ENCODE data around the gene DKK3. TPM values are rescaled to one million over a fixed set of nuclear protein-coding genes. Genes with fewer than 3 reads are reported as not detected.

DKK3 gene
- polyA plus RNA-seq, 3 donors: not detected

DNA sequence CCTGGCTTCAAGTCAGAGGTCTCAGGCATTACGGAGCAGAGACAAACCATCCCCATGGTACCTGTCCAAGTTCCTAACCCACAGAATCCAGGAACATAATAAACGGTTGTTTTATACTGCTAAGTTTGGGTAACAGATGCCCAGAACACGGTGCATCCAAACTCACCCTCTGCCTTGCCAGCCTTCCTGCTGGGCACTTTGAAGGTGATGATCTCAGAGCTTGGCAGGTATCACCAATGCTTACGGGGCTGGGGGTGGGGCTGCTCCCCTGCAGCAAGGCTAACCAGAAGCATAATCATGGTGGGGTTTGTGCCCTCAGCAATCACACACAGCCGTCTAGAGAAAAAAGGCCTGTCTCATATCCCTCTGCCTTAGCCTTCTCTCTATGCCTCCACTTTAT, 27.1 kb downstream of the DKK3 start:
- Histone ChIP-seq H4K20me1 (ENCODE audit: insufficient read depth, low read length) (no peaks in the 10 kb centered on the region), H3K4me3 (replicated peaks in 1 of 3; ENCODE audit: low read depth in 2 of 3, low read length in 3 of 3) (no peak overlapping the region), H3K27me3 (ENCODE audit: control insufficient read depth in 2 of 2, insufficient read depth in 2 of 2, low read length in 2 of 2) (no peaks in the 10 kb centered on the region), H2AFZ (ENCODE audit: insufficient read depth, low read depth, low read length, poor library complexity, severe bottlenecking) (no peak overlapping the region), H3K9me3 (replicated peaks in 1 of 2; ENCODE audit: control insufficient read depth in 1 of 2, insufficient read depth in 1 of 2, low read length in 2 of 2) (peaks cover 0 to 7% of the 10 kb centered on the region in 2 donors), H3K36me3 (replicated peaks in 1 of 2; ENCODE audit: control insufficient read depth in 1 of 2, insufficient read depth in 2 of 2, low read length in 2 of 2) (no peaks in the 10 kb centered on the region), H3K4me1 (ENCODE audit: control insufficient read depth in 1 of 2, insufficient read depth in 2 of 2, low read length in 2 of 2) (no peaks in the 10 kb centered on the region), H3K9ac (ENCODE audit: insufficient read depth, low read length, poor library complexity, severe bottlenecking) (no peak overlapping the region), H3K27ac (ENCODE audit: low read depth in 1 of 2, low read length in 2 of 2) (no peak overlapping the region), H3K79me2 (ENCODE audit: insufficient read depth, low read length) (no peaks in the 10 kb centered on the region), H3K4me2 (replicated peaks; ENCODE audit: extremely low read depth, low read length, poor library complexity, severe bottlenecking) (no peak overlapping the region)
- peaks cover 7% of the 10 kb centered on the region for H3K4me1 Mint-ChIP-seq
- no peak for DNase-seq
- peak overlapping the region in 1 of 7 donors; percentile 88 for H3K27ac Mint-ChIP-seq
- no peak overlapping the region for H3K4me3 Mint-ChIP-seq
- WGBS (ENCODE audit: insufficient coverage): 100% methylated on average over 3 of the region's 5 CpGs
- TF ChIP-seq, protein P1, sequence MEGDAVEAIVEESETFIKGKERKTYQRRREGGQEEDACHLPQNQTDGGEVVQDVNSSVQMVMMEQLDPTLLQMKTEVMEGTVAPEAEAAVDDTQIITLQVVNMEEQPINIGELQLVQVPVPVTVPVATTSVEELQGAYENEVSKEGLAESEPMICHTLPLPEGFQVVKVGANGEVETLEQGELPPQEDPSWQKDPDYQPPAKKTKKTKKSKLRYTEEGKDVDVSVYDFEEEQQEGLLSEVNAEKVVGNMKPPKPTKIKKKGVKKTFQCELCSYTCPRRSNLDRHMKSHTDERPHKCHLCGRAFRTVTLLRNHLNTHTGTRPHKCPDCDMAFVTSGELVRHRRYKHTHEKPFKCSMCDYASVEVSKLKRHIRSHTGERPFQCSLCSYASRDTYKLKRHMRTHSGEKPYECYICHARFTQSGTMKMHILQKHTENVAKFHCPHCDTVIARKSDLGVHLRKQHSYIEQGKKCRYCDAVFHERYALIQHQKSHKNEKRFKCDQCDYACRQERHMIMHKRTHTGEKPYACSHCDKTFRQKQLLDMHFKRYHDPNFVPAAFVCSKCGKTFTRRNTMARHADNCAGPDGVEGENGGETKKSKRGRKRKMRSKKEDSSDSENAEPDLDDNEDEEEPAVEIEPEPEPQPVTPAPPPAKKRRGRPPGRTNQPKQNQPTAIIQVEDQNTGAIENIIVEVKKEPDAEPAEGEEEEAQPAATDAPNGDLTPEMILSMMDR (IDR thresholded peaks at IDR 0.05): no peak
- peaks cover 0 to 5% (median 1%) of the 10 kb centered on the region in 3 donors for H3K27me3 Mint-ChIP-seq (ENCODE audit: low read depth in 3 of 3)
- no peaks in the 10 kb centered on the region for H3K36me3 Mint-ChIP-seq
- intact Hi-C loops (cut with micrococcal nuclease): no loop called here
- peaks cover 0 to 11% (median 3%) of the 10 kb centered on the region in 7 donors for H3K9me3 Mint-ChIP-seq

DNA sequence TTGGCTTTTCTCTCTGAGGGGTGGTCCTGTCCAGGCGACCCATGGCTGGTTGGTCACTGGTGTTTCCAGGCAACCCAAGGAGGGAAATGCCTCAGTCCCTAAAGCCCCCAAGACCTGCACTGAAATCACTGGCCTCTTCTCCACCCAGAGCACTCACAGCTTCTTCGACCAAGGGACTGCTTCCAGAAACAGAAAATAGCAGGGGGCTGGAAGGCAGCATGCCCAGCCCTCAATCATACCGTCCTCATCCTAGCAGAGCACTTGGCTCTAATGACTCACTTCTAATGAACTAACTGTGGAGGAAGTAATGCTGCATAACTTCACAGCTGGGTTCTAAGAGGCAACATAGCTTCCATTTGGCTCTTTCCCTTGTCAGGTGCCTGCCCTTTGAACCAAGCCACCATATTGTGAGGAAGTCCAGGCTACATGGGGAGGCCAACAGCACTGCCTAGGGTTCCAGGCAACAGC, 27.6 kb downstream of the DKK3 start:
- Histone ChIP-seq H3K9me3 (replicated peaks in 1 of 2; ENCODE audit: control insufficient read depth in 1 of 2, insufficient read depth in 1 of 2, low read length in 2 of 2) (peaks cover 0 to 7% of the 10 kb centered on the region in 2 donors), H3K27me3 (ENCODE audit: control insufficient read depth in 2 of 2, insufficient read depth in 2 of 2, low read length in 2 of 2) (no peaks in the 10 kb centered on the region), H3K36me3 (replicated peaks in 1 of 2; ENCODE audit: control insufficient read depth in 1 of 2, insufficient read depth in 2 of 2, low read length in 2 of 2) (no peaks in the 10 kb centered on the region), H4K20me1 (ENCODE audit: insufficient read depth, low read length) (no peaks in the 10 kb centered on the region), H3K4me3 (replicated peaks in 1 of 3; ENCODE audit: low read depth in 2 of 3, low read length in 3 of 3) (no peak overlapping the region), H3K79me2 (ENCODE audit: insufficient read depth, low read length) (no peaks in the 10 kb centered on the region), H3K4me1 (ENCODE audit: control insufficient read depth in 1 of 2, insufficient read depth in 2 of 2, low read length in 2 of 2) (no peaks in the 10 kb centered on the region), H3K27ac (ENCODE audit: low read depth in 1 of 2, low read length in 2 of 2) (no peak overlapping the region), H2AFZ (ENCODE audit: insufficient read depth, low read depth, low read length, poor library complexity, severe bottlenecking) (no peak overlapping the region), H3K9ac (ENCODE audit: insufficient read depth, low read length, poor library complexity, severe bottlenecking) (no peak overlapping the region), H3K4me2 (replicated peaks; ENCODE audit: extremely low read depth, low read length, poor library complexity, severe bottlenecking) (no peak overlapping the region)
- 100% methylated on average over 1 of the region's 3 CpGs for WGBS (ENCODE audit: insufficient coverage)
- TF ChIP-seq, protein P1 (IDR thresholded peaks at IDR 0.05): no peak
- DNase-seq: no peak
- no peaks in the 10 kb centered on the region for H3K36me3 Mint-ChIP-seq
- no peak overlapping the region for H3K27ac Mint-ChIP-seq
- peaks cover 0 to 5% (median 1%) of the 10 kb centered on the region in 3 donors for H3K27me3 Mint-ChIP-seq (ENCODE audit: low read depth in 3 of 3)
- H3K9me3 Mint-ChIP-seq: peaks cover 0 to 11% (median 3%) of the 10 kb centered on the region in 7 donors
- H3K4me1 Mint-ChIP-seq: peaks cover 7% of the 10 kb centered on the region
- no peak overlapping the region for H3K4me3 Mint-ChIP-seq
- intact Hi-C loops (cut with micrococcal nuclease): no loop called here
